HL-60 (cell line): Measurements from ENCODE around the gene TDRD1.

Experiments
- DNase-seq, 2 experiments: peaks; one replicate each; pipeline ENCODE4 v3.0.0-alpha.2; 2010 to 2020; ENCODE audit warnings: low read depth in 1 of 2, low spot score in 1 of 2
- H3K27ac ChIP-seq: fragments of 250-450 bp; sonication (Bioruptor Pico); replicated peaks from 2 replicates; pipeline ENCODE4 v1.5.1; 2020; ENCODE audit warnings: mild to moderate bottlenecking, moderate library complexity
- H3K27me3 ChIP-seq: fragments of 250-450 bp; sonication (Bioruptor Pico); 2 replicates; pipeline ENCODE4 v1.5.1; 2021; ENCODE audit warnings: mild to moderate bottlenecking, moderate library complexity; ENCODE audit not compliant: insufficient read depth, poor library complexity, severe bottlenecking
- H3K4me3 ChIP-seq: replicated peaks from 2 replicates; pipeline ENCODE4 v1.5.1; 2011; ENCODE audit warnings: mild to moderate bottlenecking, control low read depth, low read length; ENCODE audit not compliant: insufficient read depth
- CTCF ChIP-seq: IDR thresholded peaks from one replicate; pipeline ENCODE4 v1.5.1; 2011; ENCODE audit warnings: low read length, control low read depth, inconsistent platforms; ENCODE audit not compliant: insufficient read depth
- GABPA ChIP-seq: IDR thresholded peaks from 2 replicates; pipeline ENCODE4 v1.6.1; 2012; ENCODE audit warnings: low read depth
- POLR2AphosphoS5 ChIP-seq: IDR thresholded peaks from 2 replicates; pipeline ENCODE4 v1.6.1; 2012; ENCODE audit warnings: low read depth
- REST ChIP-seq: IDR thresholded peaks from 2 replicates; pipeline ENCODE4 v1.6.1; 2012; ENCODE audit warnings: low read depth; ENCODE audit not compliant: insufficient replicate concordance
- SPI1 ChIP-seq: IDR thresholded peaks from 2 replicates; pipeline ENCODE4 v1.6.1; 2012; ENCODE audit warnings: low read depth, mild to moderate bottlenecking, borderline replicate concordance

Gene TDRD1

GRCh38 chr10:114278884-114279191, 99.7 kb downstream of the TDRD1 start:
- no peak for DNase-seq
- Histone ChIP-seq H3K4me3 (no peak overlapping the region), H3K27me3 (no peaks in the 10 kb centered on the region), H3K27ac (no peak overlapping the region)
- TF ChIP-seq REST (no peak), GABPA (no peak), CTCF (no peak), POLR2AphosphoS5 (no peak), SPI1 (no peak)

- Histone ChIP-seq H3K4me3 (no peak overlapping the region), H3K27me3 (no peaks in the 10 kb centered on the region)
Observed at GRCh38 chr10:114279289-114279688, 100.1 kb downstream of the TDRD1 start.

GRCh38 chr10:114279901-114280644, 100.9 kb downstream of the TDRD1 start:
- TF ChIP-seq GABPA (no peak), SPI1 (no peak), CTCF (no peak), REST (no peak), POLR2AphosphoS5 (no peak)
- Histone ChIP-seq H3K27ac (no peak overlapping the region), H3K4me3 (no peak overlapping the region), H3K27me3 (no peaks in the 10 kb centered on the region)
- DNase-seq = no peak

More at GRCh38 chr10:114279289-114279688, 100.1 kb downstream of the TDRD1 start:
- no peak overlapping the region for H3K27ac ChIP-seq
- no peak for DNase-seq
- TF ChIP-seq CTCF (no peak), SPI1 (no peak), GABPA (no peak)

- no peak for DNase-seq
- no peaks in the 10 kb centered on the region for H3K27me3 ChIP-seq
- no peak overlapping the region for H3K27ac ChIP-seq
- no peak overlapping the region for H3K4me3 ChIP-seq
- no peak for TF ChIP-seq REST
- no peak for TF ChIP-seq CTCF
- TF ChIP-seq GABPA = no peak
- TF ChIP-seq POLR2AphosphoS5 = no peak
- TF ChIP-seq SPI1 = no peak
Observed at GRCh38 chr10:114281006-114281405, 101.9 kb downstream of the TDRD1 start.
